ENCODE results near the gene AQP12A.
"Not testable (repeated sequence)": the region's sequence is repeated elsewhere in the genome, so short reads cannot be mapped to it uniquely, and the experiment has no call there.

The AQP12A gene, protein sequence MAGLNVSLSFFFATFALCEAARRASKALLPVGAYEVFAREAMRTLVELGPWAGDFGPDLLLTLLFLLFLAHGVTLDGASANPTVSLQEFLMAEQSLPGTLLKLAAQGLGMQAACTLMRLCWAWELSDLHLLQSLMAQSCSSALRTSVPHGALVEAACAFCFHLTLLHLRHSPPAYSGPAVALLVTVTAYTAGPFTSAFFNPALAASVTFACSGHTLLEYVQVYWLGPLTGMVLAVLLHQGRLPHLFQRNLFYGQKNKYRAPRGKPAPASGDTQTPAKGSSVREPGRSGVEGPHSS

GRCh38 chr2:240691631-240692420, at the start of gene AQP12A:
AQP12A (plus strand) TSS chr2:240691866; CDS start chr2:240691914, 48 bp downstream.
- not testable (repeated sequence) for DNase-seq

GRCh38 chr2:240642061-240642805, 49.4 kb upstream of the AQP12A start:
- DNase-seq = no peak

DNA sequence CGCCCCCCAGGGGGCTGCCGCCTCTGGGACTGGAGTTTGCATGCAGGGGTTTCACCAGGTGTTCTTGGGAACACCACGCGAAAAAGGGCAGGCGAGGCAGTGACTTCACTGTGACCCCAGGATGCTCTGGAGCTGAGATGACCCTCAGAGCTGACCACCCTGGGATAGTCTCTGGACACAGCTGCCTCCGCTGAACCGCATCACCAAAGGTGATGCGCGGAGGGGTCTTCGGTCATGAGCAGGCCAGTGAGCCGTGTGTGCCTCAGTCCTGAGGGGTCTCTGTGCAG, 48.9 kb upstream of the AQP12A start:
- no peak for DNase-seq

DNA sequence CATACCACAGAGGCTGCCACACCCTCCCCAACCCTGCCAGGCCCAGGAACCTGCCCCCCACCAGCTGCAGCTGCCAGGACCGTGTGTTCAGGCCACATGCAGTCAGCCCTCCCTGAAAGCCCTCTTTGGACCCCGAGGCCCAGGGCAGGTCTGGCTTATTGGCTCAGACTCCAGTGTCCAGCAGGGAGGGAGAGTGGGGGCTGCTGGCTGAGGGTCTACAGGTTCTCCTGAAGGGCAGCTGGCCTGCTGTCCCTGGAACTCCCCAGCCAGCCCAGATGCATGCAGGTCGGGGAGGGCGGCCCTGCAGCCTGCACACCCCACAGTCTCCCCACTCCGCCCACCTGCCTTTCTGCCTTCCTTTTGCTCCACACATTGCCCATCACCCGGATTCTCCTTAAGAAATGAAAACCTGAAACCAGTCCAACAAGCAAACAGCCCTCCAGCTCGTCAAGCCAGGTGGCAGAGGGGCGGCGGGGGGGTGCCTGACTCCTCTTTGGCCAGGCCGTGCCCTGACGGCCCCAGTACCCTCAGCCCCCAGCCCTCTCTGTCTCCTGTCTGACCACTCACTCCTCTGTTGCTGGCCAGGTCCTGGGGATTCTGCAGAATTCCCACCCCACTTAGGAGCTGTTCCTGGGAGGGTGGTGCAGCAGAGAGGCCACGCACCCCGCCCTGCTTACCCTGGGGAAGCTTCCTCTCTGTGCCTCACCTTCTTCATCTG, 48.4 kb upstream of the AQP12A start:
- DNase-seq = no peak

GRCh38 chr2:240643811-240644150, 47.9 kb upstream of the AQP12A start:
- no peak for DNase-seq

GRCh38 chr2:240644171-240644651, 47.5 kb upstream of the AQP12A start:
- no peak for DNase-seq

GRCh38 chr2:240644859-240645301, 46.8 kb upstream of the AQP12A start:
- DNase-seq = no peak

GRCh38 chr2:240645346-240645745, 46.3 kb upstream of the AQP12A start:
- no peak for DNase-seq

DNA sequence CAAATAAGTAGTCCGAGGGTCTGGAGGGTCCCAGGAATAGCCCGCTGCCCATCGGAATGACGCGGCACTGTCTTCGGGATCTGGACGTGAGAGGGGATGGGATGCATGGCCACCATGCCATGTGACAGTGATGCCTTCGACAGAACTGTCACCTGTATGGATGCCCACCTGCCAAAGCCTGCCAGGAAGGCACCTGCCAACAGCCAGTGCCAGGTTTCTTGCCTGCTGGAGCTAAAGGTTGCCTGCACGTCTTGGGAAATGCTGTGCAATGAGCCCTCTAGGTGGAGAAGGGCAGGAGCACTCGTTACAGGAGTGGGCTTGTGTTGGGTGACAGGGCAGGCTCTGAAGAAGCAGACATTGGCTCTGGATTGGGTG, 45.9 kb upstream of the AQP12A start:
- no peak for DNase-seq

GRCh38 chr2:240646176-240646899, 45.3 kb upstream of the AQP12A start:
- DNase-seq = no peak

DNA sequence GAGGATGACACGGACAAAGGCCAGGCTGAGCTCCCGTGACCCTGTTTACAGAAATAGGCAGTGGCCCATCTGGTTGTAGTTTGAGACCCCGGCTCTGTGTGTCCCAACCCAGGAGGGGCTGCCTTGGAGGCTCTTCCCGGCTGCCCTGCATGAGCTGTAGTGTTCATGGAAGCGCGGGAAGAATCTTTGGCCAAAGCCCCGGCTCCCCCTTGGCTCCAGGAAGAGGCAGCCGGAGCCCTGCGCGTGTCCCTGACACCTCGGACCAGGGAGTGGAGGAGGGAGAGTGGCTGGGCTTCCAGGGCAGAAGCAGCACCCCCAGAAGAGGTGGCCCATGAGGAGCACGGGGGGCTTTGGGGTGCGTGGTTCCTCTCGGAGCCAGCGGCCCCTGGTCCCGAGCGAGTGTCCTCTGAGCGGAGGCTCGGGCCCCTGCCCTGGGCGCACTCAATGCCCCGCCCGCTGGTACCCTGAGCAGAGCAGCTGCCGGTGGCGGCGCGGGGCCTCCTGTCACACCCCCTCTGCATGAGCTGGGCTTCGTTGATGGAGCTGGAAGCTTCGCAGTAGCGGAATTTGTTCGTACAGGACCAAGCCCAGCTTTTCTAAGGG, 44.7 kb upstream of the AQP12A start:
- DNase-seq = no peak

- no peak for DNase-seq
These were observed 44.0 kb upstream of the AQP12A start for GRCh38 chr2:240647503-240648154.

GRCh38 chr2:240648155-240648649, 43.5 kb upstream of the AQP12A start:
- DNase-seq = no peak

DNA sequence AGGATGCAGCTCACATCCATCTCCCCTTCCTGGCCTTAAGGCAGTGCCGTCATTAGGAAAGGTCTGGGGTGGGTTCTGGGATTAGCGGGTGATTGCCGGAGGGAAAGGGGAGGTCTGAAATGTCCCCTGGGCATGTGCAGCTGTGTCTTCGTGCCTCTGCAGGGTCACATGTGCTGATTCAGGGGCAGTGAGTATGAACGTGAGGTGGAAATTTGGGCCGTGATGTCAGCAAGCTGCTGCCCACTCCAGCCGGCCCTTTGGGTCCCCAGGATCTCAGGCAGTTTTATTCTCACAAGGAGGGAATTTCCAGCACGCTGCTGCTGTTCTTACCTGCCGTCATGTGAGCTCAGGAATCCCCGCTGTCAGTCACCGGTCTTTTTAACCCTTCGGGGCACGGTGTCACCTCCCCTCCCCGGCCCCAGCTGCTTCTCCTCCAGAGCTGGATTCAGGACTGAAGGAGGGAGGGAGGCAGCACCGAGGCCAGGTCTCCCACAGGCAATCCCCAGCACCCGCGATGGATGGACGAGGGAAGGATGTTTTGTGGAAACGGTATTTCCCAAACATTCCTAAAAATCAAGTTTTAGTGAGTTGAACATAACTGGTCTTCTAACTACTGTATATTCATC, 42.9 kb upstream of the AQP12A start:
- DNase-seq = no peak

- DNase-seq = no peak
These were observed 42.3 kb upstream of the AQP12A start for GRCh38 chr2:240649331-240649730.

DNA sequence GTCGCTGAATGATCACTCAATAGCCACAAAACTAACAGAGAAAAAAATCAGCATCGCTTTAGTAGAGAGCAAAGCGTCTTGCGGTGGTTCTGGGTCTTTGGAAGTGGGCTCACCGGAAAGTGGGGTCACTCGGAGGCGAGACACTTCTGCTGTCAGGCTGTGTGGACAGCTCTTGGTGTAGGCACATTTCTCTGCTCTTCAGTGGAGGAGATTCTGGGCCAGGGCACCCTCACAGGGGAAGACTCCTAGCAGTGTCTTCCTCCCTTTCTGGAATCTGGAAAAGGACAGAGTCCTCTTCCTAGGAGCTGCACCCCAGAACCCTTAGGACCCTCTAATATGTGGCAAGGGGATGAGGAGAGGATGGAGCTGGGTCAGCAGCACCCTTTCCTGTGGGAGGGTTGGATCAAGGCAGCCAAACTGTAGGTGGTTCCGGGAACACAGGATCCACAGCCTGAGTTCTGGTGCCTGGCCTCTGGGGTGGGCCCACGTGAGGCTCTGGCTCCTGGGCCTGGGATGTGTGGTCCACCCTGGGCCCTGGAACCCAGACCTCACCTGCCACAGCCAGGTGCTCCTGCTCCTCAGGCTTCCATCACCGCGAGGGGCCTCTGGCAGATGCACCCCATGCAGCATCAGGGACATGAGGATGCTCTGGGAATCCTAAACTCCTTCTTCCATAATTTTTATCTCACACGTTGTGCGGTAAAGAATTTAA, 41.3 kb upstream of the AQP12A start:
- no peak for DNase-seq

GRCh38 chr2:240651185-240651584, 40.5 kb upstream of the AQP12A start:
- DNase-seq = no peak

GRCh38 chr2:240655931-240656886, 35.5 kb upstream of the AQP12A start:
- DNase-seq = no peak

DNA sequence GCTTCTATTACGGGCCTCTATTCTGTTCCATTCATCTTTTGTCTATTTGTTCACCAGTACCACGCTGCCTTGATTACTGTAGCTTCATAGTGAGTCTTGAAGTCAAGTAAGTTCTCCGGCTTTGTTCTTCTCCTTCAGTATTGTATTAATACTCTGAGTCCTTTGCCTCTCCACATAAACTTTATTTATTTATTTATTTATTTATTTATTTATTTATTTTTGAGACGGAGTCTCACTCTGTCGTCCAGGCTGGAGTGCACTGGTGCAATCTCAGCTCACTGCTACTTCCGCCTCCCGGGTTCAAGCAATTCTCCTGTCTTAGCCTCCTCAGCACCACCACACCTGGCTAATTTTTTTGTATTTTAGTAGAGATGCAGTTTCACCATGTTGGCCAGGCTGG, 31.8 kb upstream of the AQP12A start:
- DNase-seq = not testable (repeated sequence)

Measured in NCI-H2171 (cell line).